Transverse colon (tissue), 4 donors: ENCODE measurements around the gene TIAM1. TPM values are rescaled to one million over a fixed set of nuclear protein-coding genes. Genes with fewer than 3 reads are reported as not detected.

Source experiments
- DNase-seq: peaks from one replicate; pipeline ENCODE4 v3.0.0-alpha.2; 2019
- H3K27ac ChIP-seq, 4 donors: fragments of 200-600 bp; sonication (generic); 2 replicates each; pipeline ENCODE4 v1.5.1; 2016 to 2018; ENCODE audit warnings: inconsistent platforms in 4 of 4
- H3K27me3 ChIP-seq: fragments of 200-600 bp; sonication (generic); 2 replicates; pipeline ENCODE4 v1.5.1; 2017; ENCODE audit warnings: inconsistent platforms
- H3K36me3 ChIP-seq, 4 donors: fragments of 200-600 bp; sonication (generic); 2 replicates each; pipeline ENCODE4 v1.5.1; 2017 to 2019; ENCODE audit warnings: inconsistent platforms in 4 of 4
- H3K4me1 ChIP-seq, 4 donors: fragments of 200-600 bp; sonication (generic); 2 replicates each; pipeline ENCODE4 v1.5.1; 2017 to 2020; ENCODE audit warnings: inconsistent platforms in 4 of 4
- H3K4me3 ChIP-seq, 4 donors: fragments of 200-600 bp; sonication (generic); 1 replicate in 1 of 4; 2 replicates in 3 of 4; pipeline versions ENCODE4 v1.5.1 to v1.6.1; 2017 to 2019; ENCODE audit warnings: inconsistent platforms in 4 of 4
- H3K9me3 ChIP-seq, 2 donors: fragments of 200-600 bp; sonication (generic); 2 replicates each; pipeline ENCODE4 v1.5.1; 2017 to 2019; ENCODE audit warnings: inconsistent platforms in 2 of 2
- EP300 ChIP-seq: sonication (generic); formaldehyde crosslinking; IDR thresholded peaks from one replicate; pipeline ENCODE4 v1.6.1; 2017; ENCODE audit warnings: antibody characterized with exemption, low read depth
- POLR2A ChIP-seq: fragments of 450-650 bp; IDR thresholded peaks from one replicate; pipeline ENCODE4 v1.6.1; 2016; ENCODE audit warnings: antibody characterized with exemption, mild to moderate bottlenecking, moderate library complexity
- POLR2AphosphoS5 ChIP-seq, 3 donors: sonication (generic); formaldehyde crosslinking; IDR thresholded peaks; one replicate each; pipeline ENCODE4 v1.6.1; 2016; ENCODE audit warnings: antibody characterized with exemption in 3 of 3
- WGBS, 2 donors: methylation state at CpG; one replicate each; pipeline ENCODE4 v1.1.5; 2018; ENCODE audit warnings: low coverage in 1 of 2; 5-methylcytosine and 5-hydroxymethylcytosine counted together
- in situ Hi-C, 4 donors: fragments of 200-750 bp; cut with MboI; loops; one replicate each; pipeline versions ENCODE4 v1.15.0 to v1.15.1; 2017; ENCODE audit warnings: low sequenced_read_pairs in 3 of 4, low pct_ligation_motif_present in 1 of 4, low pct_unique_long_range_greater_than_20kb in 1 of 4
- intact Hi-C: fragments of 100-400 bp; cut with DNase I; formaldehyde crosslinking; loops from one replicate; pipeline ENCODE4 v1.15.1; 2023; ENCODE audit warnings: low total_unique reads
- total RNA-seq, 4 donors: library from RNA; depleted of rRNA; stranded (reverse); fragments of >200 nt; gene quantifications; one replicate each; pipeline ENCODE4 v1.1.0, GENCODE V29; 2016
- TF ChIP-seq, protein P1 (sequence below), 5 experiments: fragments of 200-600 bp in 3 of 5; fragments of 450-650 bp in 2 of 5; sonication (generic) in 3 of 5; IDR thresholded peaks; 1 replicate in 2 of 5; 2 replicates in 3 of 5; pipeline ENCODE4 v1.5.1; 2016 to 2017; ENCODE audit warnings: antibody characterized with exemption in 5 of 5, inconsistent platforms in 3 of 5, mild to moderate bottlenecking in 2 of 5, moderate library complexity in 1 of 5

TIAM1 gene
- total RNA-seq, 4 donors from 2014 or later: 4.5 to 18.9 (median 6.5) TPM

DNA sequence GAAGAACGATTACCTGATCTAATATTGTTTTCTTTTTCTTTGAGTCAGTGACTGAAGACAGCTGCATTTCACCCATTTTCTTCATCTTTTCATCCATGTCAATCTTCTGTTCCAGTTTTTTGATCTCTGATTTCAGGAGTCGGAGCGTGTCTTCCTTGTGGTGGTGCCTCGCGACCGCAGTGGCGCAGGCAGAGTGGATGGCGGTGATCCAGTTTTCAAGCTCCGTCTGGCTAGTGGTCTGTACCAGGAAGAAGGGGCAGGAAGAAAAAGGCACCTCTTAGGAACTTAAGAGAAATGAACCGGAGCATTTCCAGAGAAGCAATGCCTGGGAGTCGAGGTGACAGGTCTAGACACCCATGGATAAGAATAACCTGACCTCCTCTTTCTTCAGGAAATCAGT, 118.3 kb downstream of the TIAM1 start:
- Histone ChIP-seq H3K36me3 (no peaks in the 10 kb centered on the region), H3K4me3 (no peak overlapping the region), H3K27me3 (no peaks in the 10 kb centered on the region), H3K4me1 (no peaks in the 10 kb centered on the region), H3K27ac (no peak overlapping the region), H3K9me3 (no peaks in the 10 kb centered on the region)
- TF ChIP-seq POLR2A: no peak
- no peak for TF ChIP-seq EP300
- TF ChIP-seq, protein P1, sequence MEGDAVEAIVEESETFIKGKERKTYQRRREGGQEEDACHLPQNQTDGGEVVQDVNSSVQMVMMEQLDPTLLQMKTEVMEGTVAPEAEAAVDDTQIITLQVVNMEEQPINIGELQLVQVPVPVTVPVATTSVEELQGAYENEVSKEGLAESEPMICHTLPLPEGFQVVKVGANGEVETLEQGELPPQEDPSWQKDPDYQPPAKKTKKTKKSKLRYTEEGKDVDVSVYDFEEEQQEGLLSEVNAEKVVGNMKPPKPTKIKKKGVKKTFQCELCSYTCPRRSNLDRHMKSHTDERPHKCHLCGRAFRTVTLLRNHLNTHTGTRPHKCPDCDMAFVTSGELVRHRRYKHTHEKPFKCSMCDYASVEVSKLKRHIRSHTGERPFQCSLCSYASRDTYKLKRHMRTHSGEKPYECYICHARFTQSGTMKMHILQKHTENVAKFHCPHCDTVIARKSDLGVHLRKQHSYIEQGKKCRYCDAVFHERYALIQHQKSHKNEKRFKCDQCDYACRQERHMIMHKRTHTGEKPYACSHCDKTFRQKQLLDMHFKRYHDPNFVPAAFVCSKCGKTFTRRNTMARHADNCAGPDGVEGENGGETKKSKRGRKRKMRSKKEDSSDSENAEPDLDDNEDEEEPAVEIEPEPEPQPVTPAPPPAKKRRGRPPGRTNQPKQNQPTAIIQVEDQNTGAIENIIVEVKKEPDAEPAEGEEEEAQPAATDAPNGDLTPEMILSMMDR (IDR thresholded peaks at IDR 0.05): no peak
- no peak for TF ChIP-seq POLR2AphosphoS5 (IDR thresholded peaks at IDR 0.05)
- intact Hi-C loops (no loop called here), in situ Hi-C loops (no loop called here)
- no peak for DNase-seq
- 89 to 94% methylated on average over 10 to 11 of the region's 11 CpGs for WGBS, 2 donors

DNA sequence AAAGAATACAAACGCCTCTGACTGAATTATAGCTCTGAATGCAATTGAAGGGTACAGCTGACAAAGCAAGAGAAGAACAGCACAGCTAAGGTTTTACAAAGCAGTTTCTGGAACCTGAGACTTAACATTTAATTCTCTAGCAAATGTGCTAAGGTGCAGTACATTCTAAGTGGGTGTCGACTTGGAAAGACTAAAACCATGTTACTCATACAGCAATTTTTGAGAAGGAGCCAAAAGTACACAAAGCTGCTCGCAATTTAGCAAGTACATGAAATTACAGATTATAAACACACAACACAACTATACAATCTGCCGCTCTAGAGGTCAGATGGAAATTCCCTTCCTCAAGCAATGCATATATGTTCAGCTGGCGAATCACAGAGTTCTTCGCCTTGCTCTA, 121.9 kb downstream of the TIAM1 start:
- intact Hi-C loops: no loop called here
- DNase-seq: no peak
- Histone ChIP-seq H3K36me3 (no peaks in the 10 kb centered on the region), H3K27me3 (no peaks in the 10 kb centered on the region), H3K27ac (no peak overlapping the region), H3K4me3 (no peak overlapping the region), H3K4me1 (peaks cover 0 to 11% (median 4%) of the 10 kb centered on the region in 4 donors), H3K9me3 (no peaks in the 10 kb centered on the region)
- TF ChIP-seq POLR2AphosphoS5 (IDR thresholded peaks at IDR 0.05) (no peak), EP300 (no peak), POLR2A (no peak)
- TF ChIP-seq, protein P1 (IDR thresholded peaks at IDR 0.05): no peak
- 66 to 69% methylated on average over 6 of the region's 6 CpGs for WGBS, 2 donors
- in situ Hi-C loops: no loop called here

DNA sequence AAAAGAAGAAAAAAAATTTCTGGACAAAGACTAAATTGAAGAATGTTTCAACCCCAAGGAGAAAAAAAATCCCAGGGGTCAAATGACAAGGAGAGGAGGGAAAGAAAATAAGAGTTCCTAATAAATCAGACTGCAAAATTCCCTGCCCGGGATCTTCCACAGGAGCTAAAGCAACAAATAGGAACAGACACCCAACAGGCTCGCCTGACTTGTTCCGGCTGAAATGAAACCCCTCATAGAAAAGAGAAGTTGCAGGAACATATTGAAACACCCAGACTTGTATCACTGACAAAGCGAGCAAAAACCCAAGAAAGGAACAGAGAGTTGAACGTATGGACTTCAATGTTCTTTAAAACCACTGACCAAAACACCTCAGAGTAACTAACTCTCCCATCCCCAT, 123.0 kb downstream of the TIAM1 start:
- H3K4me3 ChIP-seq: no peak overlapping the region
- 70 to 85% methylated on average over 2 to 5 of the region's 5 CpGs for WGBS, 2 donors
- no peaks in the 10 kb centered on the region for H3K36me3 ChIP-seq
- peaks cover 0 to 11% (median 4%) of the 10 kb centered on the region in 4 donors for H3K4me1 ChIP-seq
- H3K9me3 ChIP-seq: no peaks in the 10 kb centered on the region
- intact Hi-C loops (no loop called here), in situ Hi-C loops (no loop called here)
- H3K27ac ChIP-seq: no peak overlapping the region
- TF ChIP-seq POLR2AphosphoS5 (IDR thresholded peaks at IDR 0.05): no peak
- TF ChIP-seq, protein P1 (IDR thresholded peaks at IDR 0.05): no peak
- TF ChIP-seq EP300: no peak
- TF ChIP-seq POLR2A: no peak
- no peak for DNase-seq
- H3K27me3 ChIP-seq: no peaks in the 10 kb centered on the region

DNA sequence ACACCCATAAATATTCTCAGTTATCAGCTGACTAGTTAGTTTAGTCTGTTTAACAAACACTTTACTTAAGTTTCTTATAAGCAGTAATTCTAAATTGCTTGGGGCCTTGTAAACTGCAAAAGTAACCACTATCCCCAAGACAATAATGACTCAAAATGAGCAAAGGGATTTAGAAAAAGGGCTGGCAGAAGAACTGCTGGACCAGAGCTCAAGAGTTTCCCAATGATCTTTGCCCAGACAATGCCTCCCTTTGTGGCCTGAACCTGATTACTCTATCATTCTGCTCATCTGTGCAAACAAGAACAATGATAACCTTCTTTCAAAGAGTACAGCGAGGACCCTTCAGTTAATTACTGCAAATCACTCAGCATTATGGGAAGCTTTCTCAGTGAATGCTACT, 123.5 kb downstream of the TIAM1 start:
- no peaks in the 10 kb centered on the region for H3K9me3 ChIP-seq
- WGBS, 2 donors: 38 to 88% methylated on average over 1 of the region's 1 CpG
- H3K27me3 ChIP-seq: no peaks in the 10 kb centered on the region
- no peak for TF ChIP-seq EP300
- TF ChIP-seq POLR2AphosphoS5 (IDR thresholded peaks at IDR 0.05): no peak
- TF ChIP-seq POLR2A: no peak
- H3K36me3 ChIP-seq: no peaks in the 10 kb centered on the region
- no peak overlapping the region for H3K4me3 ChIP-seq
- intact Hi-C loops: no loop called here
- H3K4me1 ChIP-seq: peaks cover 0 to 11% (median 4%) of the 10 kb centered on the region in 4 donors
- no peak overlapping the region for H3K27ac ChIP-seq
- no peak for DNase-seq
- in situ Hi-C loops: no loop called here
